HepG2 (cell line): ENCODE measurements around the gene MCRIP2. TPM values are rescaled to one million over a fixed set of nuclear protein-coding genes. Genes with fewer than 3 reads are reported as not detected.

Source experiments
- HDAC2 ChIP-seq: sonication (generic); formaldehyde crosslinking; IDR thresholded peaks from 2 replicates; pipeline ENCODE4 v1.4.0; 2020; ENCODE audit warnings: missing genetic modification reagents
- HOMEZ ChIP-seq: IDR thresholded peaks from 2 replicates; pipeline ENCODE4 v1.6.1; 2016; ENCODE audit warnings: low read depth
- KDM2A ChIP-seq: sonication (generic); formaldehyde crosslinking; IDR thresholded peaks from 2 replicates; pipeline ENCODE4 v1.4.0; 2020; ENCODE audit warnings: low read depth, missing genetic modification reagents, borderline replicate concordance
- MLX ChIP-seq: IDR thresholded peaks from 2 replicates; pipeline ENCODE4 v1.6.1; 2016
- MTF2 ChIP-seq: sonication (generic); formaldehyde crosslinking; IDR thresholded peaks from 2 replicates; pipeline ENCODE4 v1.5.0; 2020; ENCODE audit warnings: missing genetic modification reagents, borderline replicate concordance
- MYNN ChIP-seq: sonication (generic); formaldehyde crosslinking; IDR thresholded peaks from 2 replicates; pipeline ENCODE4 v1.4.0; 2020; ENCODE audit warnings: mild to moderate bottlenecking, low read depth, missing genetic modification reagents
- PBX2 ChIP-seq: IDR thresholded peaks from 2 replicates; pipeline ENCODE4 v1.6.1; 2016; ENCODE audit warnings: control low read depth
- PHB2 ChIP-seq: fragments of 450-650 bp; IDR thresholded peaks from 2 replicates; pipeline ENCODE4 v1.6.1; 2018; ENCODE audit not compliant: partially characterized antibody
- SMAD1 ChIP-seq: sonication (generic); formaldehyde crosslinking; IDR thresholded peaks from 2 replicates; pipeline ENCODE4 v1.4.0; 2020; ENCODE audit warnings: missing genetic modification reagents, low read depth, mild to moderate bottlenecking, borderline replicate concordance
- TFDP2 ChIP-seq: sonication (generic); formaldehyde crosslinking; IDR thresholded peaks from 2 replicates; pipeline ENCODE4 v1.4.0; 2020; ENCODE audit warnings: missing genetic modification reagents
- ZBTB33 ChIP-seq: sonication (generic); formaldehyde crosslinking; IDR thresholded peaks from 2 replicates; pipeline ENCODE4 v1.4.0; 2020; ENCODE audit warnings: missing genetic modification reagents
- ZBTB38 ChIP-seq: sonication (generic); formaldehyde crosslinking; IDR thresholded peaks from 2 replicates; pipeline ENCODE4 v1.5.1; 2020; ENCODE audit warnings: mild to moderate bottlenecking, missing genetic modification reagents
- ZNF331 ChIP-seq: sonication (generic); formaldehyde crosslinking; IDR thresholded peaks from 2 replicates; pipeline ENCODE4 v1.4.0; 2020; ENCODE audit warnings: missing genetic modification reagents
- ZNF430 ChIP-seq: sonication (generic); formaldehyde crosslinking; IDR thresholded peaks from 2 replicates; pipeline ENCODE4 v1.9.0; 2021; ENCODE audit warnings: mild to moderate bottlenecking, missing genetic modification reagents
- ZNF547 ChIP-seq: sonication (generic); formaldehyde crosslinking; IDR thresholded peaks from 2 replicates; pipeline ENCODE4 v1.5.1; 2020; ENCODE audit warnings: mild to moderate bottlenecking, missing genetic modification reagents
- ZNF766 ChIP-seq: sonication (generic); formaldehyde crosslinking; IDR thresholded peaks from 2 replicates; pipeline ENCODE4 v1.5.0; 2020; ENCODE audit warnings: missing genetic modification reagents, borderline replicate concordance
- ZNF784 ChIP-seq: sonication (generic); formaldehyde crosslinking; IDR thresholded peaks from 2 replicates; pipeline ENCODE4 v1.5.1; 2020; ENCODE audit warnings: missing genetic modification reagents, mild to moderate bottlenecking, borderline replicate concordance
- ZNF788 ChIP-seq: sonication (generic); formaldehyde crosslinking; IDR thresholded peaks from 2 replicates; pipeline ENCODE4 v1.5.0; 2020; ENCODE audit warnings: mild to moderate bottlenecking, missing genetic modification reagents, borderline replicate concordance
- ZNF883 ChIP-seq: sonication (generic); formaldehyde crosslinking; IDR thresholded peaks from 2 replicates; pipeline ENCODE4 v1.5.1; 2020; ENCODE audit warnings: mild to moderate bottlenecking, missing genetic modification reagents; ENCODE audit errors: not compliant biosample characterization
- ZSCAN9 ChIP-seq: IDR thresholded peaks from 2 replicates; pipeline ENCODE4 v1.6.1; 2016; ENCODE audit warnings: borderline replicate concordance
- polyA plus RNA-seq, 8 experiments: library from polyadenylated mRNA; depleted of rRNA in 3 of 8; stranded (reverse) in 7 of 8; unstranded in 1 of 8; fragments of >200 nt; fragmentation: Illumina TruSeq in 4 of 8; extraction: Trizol in 4 of 8; gene quantifications; 2 replicates each; pipeline versions ENCODE4 v1.2.1 to v1.2.3, GENCODE V29; 2011 to 2016; ENCODE audit warnings: low read depth in 4 of 8, missing spikeins in 1 of 8, mixed read lengths in 1 of 8; ENCODE audit not compliant: insufficient read depth in 1 of 8
- total RNA-seq, 5 experiments: library from RNA; depleted of rRNA; stranded (reverse); fragments of >200 nt; fragmentation: Illumina TruSeq; extraction: Trizol; gene quantifications; 2 replicates each; pipeline ENCODE4 v1.2.3, GENCODE V29; 2016; ENCODE audit warnings: low read depth in 1 of 5

The MCRIP2 gene
- total and polyA plus RNA-seq, 2 of the 13 experiments (the other 11 are each of a cell fraction or from before 2014, with no cell fraction given), result 39.6 to 76.7 TPM

GRCh38 chr16:592518-593306 is 48.9 kb upstream of the MCRIP2 start (continued):
- TF ChIP-seq HOMEZ (CRISPR knock-in tag) (no peak), HDAC2 (CRISPR knock-in tag) (0 out of 2 replicates have a peak, but pooled peaks have one; percentile 20), ZBTB33 (CRISPR knock-in tag) (peak; percentile 58), ZNF788 (no peak), ZNF784 (CRISPR knock-in tag) (0 out of 2 replicates have a peak, but pooled peaks have one; percentile 26), ZNF883 (peak; percentile 81), ZNF430 (no peak; the same call in 1 of the 2 replicates), PBX2 (CRISPR knock-in tag) (no peak), MLX (peak; percentile 23; the same call in 1 of the 2 replicates), ZBTB38 (peak; percentile 29; the same call in 1 of the 2 replicates), KDM2A (peak; percentile 45; the same call in 1 of the 2 replicates), PHB2 (no peak), ZNF547 (CRISPR knock-in tag) (peak; percentile 74; the same call in 1 of the 2 replicates), ZNF331 (no peak), TFDP2 (CRISPR knock-in tag) (peak; percentile 60; the same call in 1 of the 2 replicates), ZNF766 (CRISPR knock-in tag) (no peak), ZSCAN9 (CRISPR knock-in tag) (peak; percentile 67; the same call in 1 of the 2 replicates), MYNN (CRISPR knock-in tag) (peak; percentile 92; the same call in 1 of the 2 replicates), MTF2 (no peak), SMAD1 (CRISPR knock-in tag) (no peak)
